Measurements from ENCODE around the gene NSRP1.

Gene NSRP1

DNA sequence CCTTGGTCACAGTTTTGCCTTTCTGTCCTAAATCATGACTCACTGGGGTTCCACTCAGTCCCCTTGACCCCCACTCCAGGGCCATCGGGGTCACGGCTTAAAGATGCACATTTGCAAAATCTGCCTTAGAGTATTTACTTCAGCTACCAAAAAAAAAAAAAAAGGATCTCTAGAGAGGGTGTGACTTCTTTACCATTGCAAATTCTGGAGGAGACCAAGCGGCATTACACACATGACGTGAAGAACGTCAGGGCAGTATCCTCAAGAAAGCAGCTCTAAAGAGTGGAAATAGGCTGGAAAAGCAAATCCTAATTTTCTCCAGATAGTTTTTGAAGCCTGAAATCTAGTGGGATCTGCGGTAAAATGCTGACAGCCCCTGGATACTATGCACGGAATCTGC lies 93.3 kb downstream of the NSRP1 start:
- H3K4me3 ChIP-seq (ENCODE audit: low read length), result no peak overlapping the region
- no peak overlapping the region for H3K27ac ChIP-seq (ENCODE audit: low read depth, low read length)
- no peaks in the 10 kb centered on the region for H3K36me3 ChIP-seq (ENCODE audit: insufficient read depth, low read length)
- H3K4me1 ChIP-seq (ENCODE audit: insufficient read depth, low read length), result no peaks in the 10 kb centered on the region
- no peaks in the 10 kb centered on the region for H3K9me3 ChIP-seq (ENCODE audit: insufficient read depth, low read depth, low read length)
- H3K9ac ChIP-seq (ENCODE audit: low read depth, low read length), result no peak overlapping the region
- WGBS, result 85% methylated on average over 7 of the region's 7 CpGs
- no peaks in the 10 kb centered on the region for H3K27me3 ChIP-seq (ENCODE audit: insufficient read depth, low read length)

DNA sequence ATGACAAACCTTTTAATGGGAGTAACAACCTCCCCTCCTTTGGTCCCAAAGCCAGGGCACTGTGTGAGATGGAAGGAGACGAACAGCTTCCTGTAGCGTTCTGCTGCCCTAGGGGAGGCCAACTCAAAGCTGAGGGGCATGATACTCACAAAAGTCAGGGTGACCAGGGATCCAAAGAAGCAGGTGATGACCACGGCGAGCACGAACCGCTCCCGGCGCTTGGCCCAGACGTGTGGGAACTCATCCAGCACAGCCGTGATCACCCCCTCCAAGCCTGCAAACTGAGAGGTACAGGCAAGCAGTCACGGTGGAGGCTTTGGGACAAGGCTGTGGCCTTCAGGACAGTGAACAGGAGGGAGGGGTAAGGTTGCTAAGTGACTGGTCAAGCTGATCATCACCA lies 93.8 kb downstream of the NSRP1 start:
- WGBS, result 93% methylated on average over 11 of the region's 11 CpGs
- Histone ChIP-seq H3K36me3 (ENCODE audit: insufficient read depth, low read length) (no peaks in the 10 kb centered on the region), H3K9me3 (ENCODE audit: insufficient read depth, low read depth, low read length) (no peaks in the 10 kb centered on the region), H3K27me3 (ENCODE audit: insufficient read depth, low read length) (no peaks in the 10 kb centered on the region), H3K4me3 (ENCODE audit: low read length) (no peak overlapping the region), H3K9ac (ENCODE audit: low read depth, low read length) (no peak overlapping the region), H3K4me1 (ENCODE audit: insufficient read depth, low read length) (no peaks in the 10 kb centered on the region), H3K27ac (ENCODE audit: low read depth, low read length) (no peak overlapping the region)

DNA sequence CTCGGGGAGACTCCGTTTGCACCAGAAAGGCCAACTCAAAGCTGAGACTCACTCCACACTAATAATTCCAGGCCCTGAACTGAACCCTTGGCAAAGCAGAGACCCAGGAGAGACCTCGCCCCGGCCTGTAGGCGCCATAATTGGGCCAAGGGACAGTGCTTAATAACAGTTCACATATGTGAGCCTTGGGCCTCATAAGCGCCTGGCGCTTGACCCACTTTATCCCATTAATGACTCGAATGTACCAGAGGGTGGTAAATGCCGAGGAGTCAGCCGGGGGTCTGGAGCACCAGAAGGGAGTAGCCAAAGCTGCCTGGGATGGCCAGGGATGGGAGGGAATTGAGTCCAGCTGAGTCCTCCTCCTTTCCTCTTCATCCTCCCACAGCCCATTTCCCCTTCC lies 94.3 kb downstream of the NSRP1 start:
- no peaks in the 10 kb centered on the region for H3K27me3 ChIP-seq (ENCODE audit: insufficient read depth, low read length)

DNA sequence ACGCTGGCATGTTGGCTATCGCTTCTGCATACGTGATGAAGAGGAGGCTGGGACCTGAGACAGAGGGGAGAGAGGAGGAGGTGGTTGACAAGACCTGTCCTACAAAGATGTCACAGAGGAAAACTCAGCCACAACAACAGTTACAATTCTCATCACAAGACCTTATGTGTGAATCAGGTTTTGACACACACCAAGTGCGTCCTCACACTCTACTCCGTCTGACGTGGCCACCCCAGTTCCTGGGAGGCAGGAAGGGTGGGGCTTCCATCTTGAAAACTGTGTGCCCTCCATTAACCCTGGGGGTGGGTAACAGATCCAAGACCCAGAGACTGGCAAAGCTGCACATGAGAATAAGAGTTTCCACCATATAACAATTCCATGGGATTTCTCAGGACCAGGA lies 94.8 kb downstream of the NSRP1 start:
- no peak overlapping the region for H3K4me3 ChIP-seq (ENCODE audit: low read length)
- no peaks in the 10 kb centered on the region for H3K36me3 ChIP-seq (ENCODE audit: insufficient read depth, low read length)
- 95% methylated on average over 6 of the region's 6 CpGs for WGBS
- H3K4me1 ChIP-seq (ENCODE audit: insufficient read depth, low read length), result no peaks in the 10 kb centered on the region
- H3K9me3 ChIP-seq (ENCODE audit: insufficient read depth, low read depth, low read length), result no peaks in the 10 kb centered on the region
- H3K9ac ChIP-seq (ENCODE audit: low read depth, low read length), result no peak overlapping the region
- no peak overlapping the region for H3K27ac ChIP-seq (ENCODE audit: low read depth, low read length)
- no peaks in the 10 kb centered on the region for H3K27me3 ChIP-seq (ENCODE audit: insufficient read depth, low read length)

More for the DNA sequence above, 94.3 kb downstream of the NSRP1 start:
- no peaks in the 10 kb centered on the region for H3K36me3 ChIP-seq (ENCODE audit: insufficient read depth, low read length)
- no peak overlapping the region for H3K9ac ChIP-seq (ENCODE audit: low read depth, low read length)
- no peak overlapping the region for H3K27ac ChIP-seq (ENCODE audit: low read depth, low read length)
- H3K4me3 ChIP-seq (ENCODE audit: low read length), result no peak overlapping the region
- H3K4me1 ChIP-seq (ENCODE audit: insufficient read depth, low read length), result no peaks in the 10 kb centered on the region
- 95% methylated on average over 10 of the region's 10 CpGs for WGBS
- no peaks in the 10 kb centered on the region for H3K9me3 ChIP-seq (ENCODE audit: insufficient read depth, low read depth, low read length)

DNA sequence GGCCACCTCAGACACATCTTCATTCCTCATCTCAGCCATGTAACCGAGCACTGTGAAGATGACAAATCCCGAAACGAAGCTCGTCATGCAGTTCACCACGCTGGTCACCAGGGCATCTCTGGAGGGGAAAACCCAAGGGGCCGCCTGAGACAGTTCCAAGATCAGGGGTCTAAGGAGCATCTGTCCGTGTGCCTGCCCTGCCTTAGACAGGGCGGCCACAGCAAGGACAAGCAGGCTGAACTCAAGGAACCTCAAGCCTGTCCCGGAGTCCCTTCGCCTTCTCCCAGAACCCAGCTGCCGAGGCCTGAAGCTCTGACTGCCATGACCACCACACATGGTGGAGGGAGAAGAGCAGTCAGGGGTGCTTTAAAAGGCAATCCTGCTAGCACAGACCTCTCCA lies 96.1 kb downstream of the NSRP1 start:
- H3K36me3 ChIP-seq (ENCODE audit: insufficient read depth, low read length), result no peaks in the 10 kb centered on the region
- H3K4me1 ChIP-seq (ENCODE audit: insufficient read depth, low read length), result no peaks in the 10 kb centered on the region
- H3K9me3 ChIP-seq (ENCODE audit: insufficient read depth, low read depth, low read length), result no peaks in the 10 kb centered on the region
- H3K27me3 ChIP-seq (ENCODE audit: insufficient read depth, low read length), result no peaks in the 10 kb centered on the region
- no peak overlapping the region for H3K27ac ChIP-seq (ENCODE audit: low read depth, low read length)
- no peak overlapping the region for H3K9ac ChIP-seq (ENCODE audit: low read depth, low read length)
- H3K4me3 ChIP-seq (ENCODE audit: low read length), result no peak overlapping the region
- 89% methylated on average over 11 of the region's 11 CpGs for WGBS

DNA sequence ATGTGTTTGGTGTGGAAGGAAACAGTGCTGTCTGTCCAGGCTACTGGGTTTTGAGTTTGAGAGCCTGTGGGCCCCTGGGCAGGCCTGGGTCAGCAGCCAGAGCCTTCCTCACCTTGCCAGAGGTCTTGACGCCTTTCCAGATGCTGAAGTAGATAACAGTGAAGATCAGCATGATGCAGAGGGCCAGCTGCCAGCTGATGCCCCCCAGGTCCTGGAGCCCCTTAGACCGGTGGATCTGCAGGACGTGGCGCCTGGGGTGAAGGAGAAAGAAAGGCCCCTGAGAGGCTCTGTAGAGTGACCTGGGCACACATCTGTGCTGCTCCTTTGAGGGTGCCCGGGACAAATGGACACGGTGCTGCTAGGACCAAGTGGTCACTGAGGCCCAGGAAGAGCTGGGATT lies 100.4 kb downstream of the NSRP1 start:
- Histone ChIP-seq H3K9me3 (ENCODE audit: insufficient read depth, low read depth, low read length) (no peaks in the 10 kb centered on the region), H3K27ac (ENCODE audit: low read depth, low read length) (no peak overlapping the region), H3K36me3 (ENCODE audit: insufficient read depth, low read length) (no peaks in the 10 kb centered on the region), H3K9ac (ENCODE audit: low read depth, low read length) (no peak overlapping the region), H3K27me3 (ENCODE audit: insufficient read depth, low read length) (no peaks in the 10 kb centered on the region), H3K4me1 (ENCODE audit: insufficient read depth, low read length) (no peaks in the 10 kb centered on the region), H3K4me3 (ENCODE audit: low read length) (no peak overlapping the region)
- 92% methylated on average over 6 of the region's 6 CpGs for WGBS

DNA sequence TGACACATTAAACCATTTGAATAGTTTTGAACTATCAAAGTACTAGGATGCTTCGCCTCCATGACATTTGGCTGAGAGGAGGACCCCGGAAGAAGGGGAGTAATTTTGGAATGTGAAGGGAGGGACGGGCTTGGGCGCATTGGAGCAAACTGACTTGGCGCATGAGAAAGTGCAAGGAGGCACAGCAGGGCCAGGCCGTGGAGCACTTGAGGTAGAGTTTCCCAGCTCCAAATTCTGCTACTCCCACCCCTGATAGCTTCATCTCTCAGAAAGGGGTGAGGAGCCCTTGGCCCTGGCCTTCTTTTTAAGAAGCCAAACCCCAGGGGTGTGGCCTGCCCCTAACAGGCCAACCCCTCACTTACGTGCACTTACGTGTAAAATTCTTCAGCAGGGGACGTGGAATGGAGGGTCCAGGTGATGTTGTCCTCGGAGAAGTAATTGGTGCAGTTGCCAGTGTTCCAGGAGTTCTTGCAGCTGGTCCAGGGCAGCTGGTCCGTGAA lies 101.2 kb downstream of the NSRP1 start:
- no peak overlapping the region for H3K9ac ChIP-seq (ENCODE audit: low read depth, low read length)
- H3K27ac ChIP-seq (ENCODE audit: low read depth, low read length), result no peak overlapping the region
- H3K36me3 ChIP-seq (ENCODE audit: insufficient read depth, low read length), result no peaks in the 10 kb centered on the region
- no peaks in the 10 kb centered on the region for H3K4me1 ChIP-seq (ENCODE audit: insufficient read depth, low read length)
- H3K27me3 ChIP-seq (ENCODE audit: insufficient read depth, low read length), result no peaks in the 10 kb centered on the region
- 93% methylated on average over 11 of the region's 11 CpGs for WGBS
- H3K4me3 ChIP-seq (ENCODE audit: low read length), result no peak overlapping the region
- H3K9me3 ChIP-seq (ENCODE audit: insufficient read depth, low read depth, low read length), result no peaks in the 10 kb centered on the region

DNA sequence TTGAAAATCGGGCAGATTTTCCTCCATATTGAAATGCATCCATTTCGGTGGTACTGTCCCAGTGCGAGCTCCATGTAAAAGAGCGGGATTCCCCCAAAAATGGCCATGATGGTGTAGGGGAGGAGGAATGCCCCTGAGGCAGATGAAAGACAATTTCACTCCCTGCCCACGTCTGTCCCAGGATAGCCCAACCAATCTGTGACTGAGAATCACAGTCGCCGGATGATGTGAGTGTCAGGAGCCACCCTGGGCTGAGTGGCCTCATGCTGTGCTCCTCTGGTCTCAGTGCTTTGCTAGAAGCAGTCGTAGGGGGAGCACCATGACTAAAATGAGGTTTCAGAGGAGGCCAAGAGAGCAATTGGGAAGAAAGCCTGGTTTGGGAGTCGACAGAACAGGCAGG lies 102.2 kb downstream of the NSRP1 start:
- 74% methylated on average over 9 of the region's 9 CpGs for WGBS
- no peaks in the 10 kb centered on the region for H3K9me3 ChIP-seq (ENCODE audit: insufficient read depth, low read depth, low read length)
- H3K9ac ChIP-seq (ENCODE audit: low read depth, low read length), result no peak overlapping the region
- no peaks in the 10 kb centered on the region for H3K36me3 ChIP-seq (ENCODE audit: insufficient read depth, low read length)
- no peaks in the 10 kb centered on the region for H3K27me3 ChIP-seq (ENCODE audit: insufficient read depth, low read length)
- no peaks in the 10 kb centered on the region for H3K4me1 ChIP-seq (ENCODE audit: insufficient read depth, low read length)
- no peak overlapping the region for H3K27ac ChIP-seq (ENCODE audit: low read depth, low read length)
- H3K4me3 ChIP-seq (ENCODE audit: low read length), result no peak overlapping the region

DNA sequence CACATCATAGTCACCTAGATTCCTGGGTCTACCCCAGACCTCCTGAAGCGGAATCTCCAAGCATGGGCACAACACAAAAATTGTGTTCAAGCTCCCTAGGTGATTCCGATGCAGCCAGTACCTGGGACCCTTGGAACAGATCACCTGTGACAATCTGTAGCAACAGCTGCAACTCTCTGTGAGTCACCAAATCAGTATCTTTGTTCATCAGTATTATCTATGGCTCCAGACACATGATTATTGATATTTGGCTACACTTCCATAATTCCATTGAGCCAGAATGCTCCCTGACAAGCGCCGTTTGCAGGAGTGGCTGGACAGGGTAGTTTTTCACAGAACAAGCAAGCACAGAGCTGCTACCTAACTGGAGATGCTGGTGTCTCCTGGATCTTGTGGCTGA lies 102.7 kb downstream of the NSRP1 start:
- WGBS, result 92% methylated on average over 4 of the region's 4 CpGs
- H3K27me3 ChIP-seq (ENCODE audit: insufficient read depth, low read length), result no peaks in the 10 kb centered on the region
- H3K9ac ChIP-seq (ENCODE audit: low read depth, low read length), result no peak overlapping the region
- no peaks in the 10 kb centered on the region for H3K4me1 ChIP-seq (ENCODE audit: insufficient read depth, low read length)
- no peak overlapping the region for H3K4me3 ChIP-seq (ENCODE audit: low read length)
- no peaks in the 10 kb centered on the region for H3K36me3 ChIP-seq (ENCODE audit: insufficient read depth, low read length)
- no peaks in the 10 kb centered on the region for H3K9me3 ChIP-seq (ENCODE audit: insufficient read depth, low read depth, low read length)
- no peak overlapping the region for H3K27ac ChIP-seq (ENCODE audit: low read depth, low read length)

DNA sequence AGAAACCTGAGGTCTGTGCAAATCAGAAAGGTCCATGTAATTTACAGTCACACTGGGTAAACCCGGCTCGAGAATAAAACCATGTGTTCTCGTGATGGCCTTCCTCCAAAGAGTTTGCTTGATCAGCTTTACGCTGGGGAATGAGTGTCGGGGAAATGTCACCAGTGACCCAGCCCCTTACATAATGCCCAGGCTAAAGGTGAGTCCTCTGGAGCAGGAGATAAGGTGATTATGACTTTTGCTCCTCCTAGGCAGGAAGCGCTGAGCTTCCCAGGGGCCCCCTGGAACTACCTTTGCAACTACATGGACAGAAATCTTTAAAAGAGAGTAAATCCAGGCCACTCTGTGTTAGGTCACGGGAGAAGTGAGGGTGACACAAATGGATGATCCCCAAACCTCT lies 103.2 kb downstream of the NSRP1 start:
- H3K9ac ChIP-seq (ENCODE audit: low read depth, low read length), result no peak overlapping the region
- no peak overlapping the region for H3K4me3 ChIP-seq (ENCODE audit: low read length)
- H3K27me3 ChIP-seq (ENCODE audit: insufficient read depth, low read length), result no peaks in the 10 kb centered on the region
- no peaks in the 10 kb centered on the region for H3K9me3 ChIP-seq (ENCODE audit: insufficient read depth, low read depth, low read length)
- no peaks in the 10 kb centered on the region for H3K36me3 ChIP-seq (ENCODE audit: insufficient read depth, low read length)
- H3K4me1 ChIP-seq (ENCODE audit: insufficient read depth, low read length), result peaks cover 2% of the 10 kb centered on the region; the same call in 1 of the 2 replicates
- 80% methylated on average over 7 of the region's 7 CpGs for WGBS
- no peak overlapping the region for H3K27ac ChIP-seq (ENCODE audit: low read depth, low read length)

DNA sequence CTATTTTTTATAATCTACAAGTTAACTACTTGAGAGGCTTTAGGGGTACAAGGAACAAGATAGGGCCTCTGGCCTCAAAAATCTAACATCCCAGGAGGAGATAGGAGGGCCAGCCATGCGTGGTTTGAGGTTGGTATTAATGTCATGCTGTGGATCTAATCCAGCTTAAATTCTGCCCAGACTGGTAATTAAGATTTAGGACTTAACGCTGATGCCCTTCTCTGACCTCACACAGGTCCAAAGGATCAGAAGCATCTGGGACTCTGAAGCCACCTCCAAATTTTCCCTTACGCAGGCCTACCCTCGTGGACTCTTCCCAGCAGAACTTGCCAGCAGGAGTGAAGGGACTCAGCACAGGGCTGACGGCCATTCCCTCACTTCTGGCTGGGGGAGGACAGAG lies 103.8 kb downstream of the NSRP1 start:
- Histone ChIP-seq H3K9ac (ENCODE audit: low read depth, low read length) (no peak overlapping the region), H3K4me1 (ENCODE audit: insufficient read depth, low read length) (peaks cover 5% of the 10 kb centered on the region; the same call in 1 of the 2 replicates), H3K27ac (ENCODE audit: low read depth, low read length) (no peak overlapping the region), H3K36me3 (ENCODE audit: insufficient read depth, low read length) (no peaks in the 10 kb centered on the region), H3K27me3 (ENCODE audit: insufficient read depth, low read length) (no peaks in the 10 kb centered on the region), H3K4me3 (ENCODE audit: low read length) (no peak overlapping the region), H3K9me3 (ENCODE audit: insufficient read depth, low read depth, low read length) (no peaks in the 10 kb centered on the region)
- WGBS, result 93% methylated on average over 5 of the region's 5 CpGs

DNA sequence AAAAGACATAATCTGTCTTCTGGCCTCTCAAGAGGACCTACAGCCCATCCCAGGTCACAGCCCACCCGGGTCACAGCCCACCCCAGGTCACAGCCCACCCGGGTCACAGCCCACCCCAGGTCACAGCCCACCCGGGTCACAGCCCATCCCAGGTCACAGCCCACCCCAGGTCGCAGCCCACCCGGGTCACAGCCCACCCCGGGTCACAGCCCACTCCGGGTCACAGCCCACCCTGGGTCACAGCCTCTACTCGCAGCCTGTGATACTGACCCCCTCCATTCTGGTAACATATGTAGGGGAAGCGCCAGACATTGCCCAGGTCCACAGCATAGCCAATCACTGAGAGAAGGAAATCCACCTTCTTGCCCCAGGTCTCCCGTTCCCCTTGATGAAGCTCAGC lies 104.7 kb downstream of the NSRP1 start:
- no peak overlapping the region for H3K27ac ChIP-seq (ENCODE audit: low read depth, low read length)
- 96% methylated on average over 7 of the region's 10 CpGs for WGBS
- H3K9me3 ChIP-seq (ENCODE audit: insufficient read depth, low read depth, low read length), result no peaks in the 10 kb centered on the region
- no peaks in the 10 kb centered on the region for H3K36me3 ChIP-seq (ENCODE audit: insufficient read depth, low read length)
- H3K9ac ChIP-seq (ENCODE audit: low read depth, low read length), result no peak overlapping the region
- no peaks in the 10 kb centered on the region for H3K27me3 ChIP-seq (ENCODE audit: insufficient read depth, low read length)
- H3K4me3 ChIP-seq (ENCODE audit: low read length), result no peak overlapping the region
- peaks cover 5% of the 10 kb centered on the region; the same call in 1 of the 2 replicates for H3K4me1 ChIP-seq (ENCODE audit: insufficient read depth, low read length)

Measured in HUES64 (cell line).